PC-3 (cell line): ENCODE measurements around the gene SCRT2. TPM values are rescaled to one million over a fixed set of nuclear protein-coding genes. Genes with fewer than 3 reads are reported as not detected.

Experiments
- ATAC-seq: fragments of 200-7000 bp; cut with Tn5 transposase; 2 replicates; pipeline ENCODE4 v1.9.1; 2020; ENCODE audit warnings: mild to moderate bottlenecking, moderate library complexity
- BruUV-seq: library from RNA; stranded (reverse); fragments of 400-500 nt; replicated peaks from 2 replicates; lab custom pipeline; 2021; lab: Mats Ljungman, UMichigan
- CTCF ChIA-PET: fragments of 300-600 bp; sonication (Branson Sonifier 250); formaldehyde crosslinking; loops from one replicate; lab custom pipeline; 2022; ENCODE audit warnings: antibody characterized with exemption; lab: Charles Lee
- POLR2A ChIA-PET: fragments of 300-600 bp; sonication (Branson Sonifier 250); formaldehyde crosslinking; loops from one replicate; lab custom pipeline; 2022; ENCODE audit warnings: antibody characterized with exemption; ENCODE audit not compliant: unreplicated experiment; lab: Charles Lee
- DNase-seq: peaks from one replicate; pipeline ENCODE4 v3.0.0-alpha.2; 2015
- H2AFZ ChIP-seq: fragments of 300-600 bp; sonication (generic); 2 replicates; pipeline ENCODE4 v1.6.0; 2016; ENCODE audit warnings: antibody characterized with exemption, low read length
- H3F3A ChIP-seq: fragments of 300-600 bp; sonication (generic); one replicate; pipeline ENCODE4 v1.6.0; 2017; ENCODE audit warnings: antibody characterized with exemption, low read length, control low read depth, mild to moderate bottlenecking; ENCODE audit not compliant: unreplicated experiment
- H3K27ac ChIP-seq: fragments of 300-600 bp; sonication (generic); 2 replicates; pipeline ENCODE4 v1.5.1; 2016; ENCODE audit warnings: mild to moderate bottlenecking, low read length
- H3K27me3 ChIP-seq: fragments of 300-600 bp; sonication (generic); 2 replicates; pipeline ENCODE4 v1.6.1; 2016; ENCODE audit warnings: low read length, mixed read lengths
- H3K36me3 ChIP-seq: fragments of 300-600 bp; sonication (generic); 2 replicates; pipeline ENCODE4 v1.6.1; 2016; ENCODE audit warnings: low read depth, mixed run types, low read length, mixed read lengths
- H3K4me1 ChIP-seq: fragments of 300-600 bp; sonication (generic); 2 replicates; pipeline ENCODE4 v1.5.1; 2016; ENCODE audit warnings: low read length; ENCODE audit not compliant: insufficient read depth
- H3K4me2 ChIP-seq: fragments of 300-600 bp; sonication (generic); 2 replicates; pipeline ENCODE4 v1.6.0; 2016; ENCODE audit warnings: low read length
- H3K4me3 ChIP-seq: fragments of 300-600 bp; sonication (generic); 2 replicates; pipeline ENCODE4 v1.5.1; 2016; ENCODE audit warnings: mild to moderate bottlenecking, low read length, mixed read lengths
- H3K79me2 ChIP-seq: fragments of 300-600 bp; sonication (generic); 2 replicates; pipeline ENCODE4 v1.6.1; 2017; ENCODE audit warnings: low read length, mixed read lengths
- H3K9ac ChIP-seq: fragments of 300-600 bp; sonication (generic); 2 replicates; pipeline ENCODE4 v1.6.0; 2016; ENCODE audit warnings: mild to moderate bottlenecking, low read length
- H3K9me2 ChIP-seq: fragments of 300-600 bp; sonication (generic); replicated peaks from 2 replicates; pipeline ENCODE4 v1.6.1; 2016; ENCODE audit warnings: mixed run types, low read length, mixed read lengths
- H3K9me3 ChIP-seq: fragments of 300-600 bp; sonication (generic); 2 replicates; pipeline ENCODE4 v1.6.1; 2016; ENCODE audit warnings: low read length, mixed read lengths
- H4K20me1 ChIP-seq: fragments of 300-600 bp; sonication (generic); 2 replicates; pipeline ENCODE4 v1.6.1; 2016; ENCODE audit warnings: low read length, mixed read lengths
- CTCF ChIP-seq: fragments of 300-600 bp; sonication (generic); conservative IDR thresholded peaks from 2 replicates; pipeline ENCODE4 v1.5.1; 2017; ENCODE audit warnings: antibody characterized with exemption, low read depth, mild to moderate bottlenecking, low read length
- EZH2 ChIP-seq: fragments of 300-600 bp; sonication (generic); IDR thresholded peaks from one replicate; pipeline ENCODE4 v1.6.1; 2017; ENCODE audit warnings: antibody characterized with exemption, mild to moderate bottlenecking, low read length; ENCODE audit not compliant: unreplicated experiment
- EZH2phosphoT487 ChIP-seq: fragments of 300-600 bp; sonication (generic); IDR thresholded peaks from 2 replicates; pipeline ENCODE4 v1.6.1; 2018; ENCODE audit warnings: mild to moderate bottlenecking, antibody characterized with exemption, low read length, borderline replicate concordance
- intact Hi-C: fragments of 100-400 bp; cut with micrococcal nuclease; formaldehyde crosslinking; loops from 2 replicates; pipeline ENCODE4 v1.9.0; 2023
- total RNA-seq: library from RNA; depleted of rRNA; stranded (reverse); fragments of >200 nt; gene quantifications from 2 replicates; pipeline ENCODE4 v1.2.3, GENCODE V29; 2014

Gene SCRT2
- total RNA-seq, 1 experiment from 2014 or later: not detected

- ATAC-seq: peak; percentile 33
- TSS peak; percentile 42 for BruUV-seq
These were observed 22.9 kb downstream of the SCRT2 start for GRCh38 chr20:652615-653109.

GRCh38 chr20:651713-652614 lies 23.6 kb downstream of the SCRT2 start:
- H4K20me1 ChIP-seq: peaks cover 38% of the 10 kb centered on the region
- peaks cover 55% of the 10 kb centered on the region for H3K79me2 ChIP-seq
- H3K27ac ChIP-seq: peak overlapping the region; percentile 50
- peak overlapping the region; percentile 64 for H2AFZ ChIP-seq
- peaks cover under 1% of the 10 kb centered on the region; the same call in 1 of the 2 replicates for H3K27me3 ChIP-seq
- BruUV-seq: no TSS peak
- H3K4me1 ChIP-seq: peaks cover 12% of the 10 kb centered on the region
- POLR2A ChIA-PET: interaction anchor here (0.6 kb wide), 1 partner anchor 51 kb away, joined by 14 read pairs; no protein-coding TSS in a partner anchor
- H3K9ac ChIP-seq: peak overlapping the region; percentile 92
- peak overlapping the region; percentile 94 for H3K4me3 ChIP-seq
- TF ChIP-seq EZH2phosphoT487: no peak
- no peak for TF ChIP-seq CTCF
- no peak for TF ChIP-seq EZH2
- H3K4me2 ChIP-seq: peak overlapping the region; percentile 91
- H3K36me3 ChIP-seq: peaks cover 34% of the 10 kb centered on the region
- 0 out of 2 replicates have a peak, but pooled peaks have one; percentile 6 for ATAC-seq
- no peaks in the 10 kb centered on the region for H3F3A ChIP-seq
- intact Hi-C loops: loop anchor here (1.0 to 10.0 kb wide), 2 partner anchors 83 to 116 kb away; partner anchors contain the start of gene SLC52A3
- no peaks in the 10 kb centered on the region for H3K9me2 ChIP-seq
- H3K9me3 ChIP-seq: no peaks in the 10 kb centered on the region
- CTCF ChIA-PET: no interaction called here
- peak; percentile 15 for DNase-seq

More at GRCh38 chr20:652615-653109, 22.9 kb downstream of the SCRT2 start:
- Histone ChIP-seq H3K9me3 (no peaks in the 10 kb centered on the region), H3K9ac (peak overlapping the region; percentile 92), H3K79me2 (peaks cover 51% of the 10 kb centered on the region), H3F3A (no peaks in the 10 kb centered on the region), H3K27me3 (peaks cover 8% of the 10 kb centered on the region), H3K4me1 (peaks cover 12% of the 10 kb centered on the region), H3K27ac (peak overlapping the region; percentile 50), H4K20me1 (peaks cover 31% of the 10 kb centered on the region), H3K4me3 (peak overlapping the region; percentile 94), H3K9me2 (no peaks in the 10 kb centered on the region), H2AFZ (peak overlapping the region; percentile 64), H3K36me3 (peaks cover 29% of the 10 kb centered on the region), H3K4me2 (peak overlapping the region; percentile 91)
- DNase-seq: peak; percentile 31
- intact Hi-C loops: loop anchor here (1.0 to 10.0 kb wide), 2 partner anchors 82 to 116 kb away; partner anchors contain the start of gene SLC52A3
- ChIA-PET CTCF (no interaction called here), POLR2A (no interaction called here)
- TF ChIP-seq EZH2: no peak
- no peak for TF ChIP-seq CTCF
- no peak for TF ChIP-seq EZH2phosphoT487
